SW 1271 (cell line): ENCODE results near the gene IFT20.
A peak's percentile ranks its signal among the peaks of the same experiment; 100 is the strongest.

ENCODE experiments used
- DNase-seq, 2 experiments: peaks; one replicate each; lab custom pipeline; 2025; lab: John Stamatoyannopoulos, UW

The IFT20 gene

DNA sequence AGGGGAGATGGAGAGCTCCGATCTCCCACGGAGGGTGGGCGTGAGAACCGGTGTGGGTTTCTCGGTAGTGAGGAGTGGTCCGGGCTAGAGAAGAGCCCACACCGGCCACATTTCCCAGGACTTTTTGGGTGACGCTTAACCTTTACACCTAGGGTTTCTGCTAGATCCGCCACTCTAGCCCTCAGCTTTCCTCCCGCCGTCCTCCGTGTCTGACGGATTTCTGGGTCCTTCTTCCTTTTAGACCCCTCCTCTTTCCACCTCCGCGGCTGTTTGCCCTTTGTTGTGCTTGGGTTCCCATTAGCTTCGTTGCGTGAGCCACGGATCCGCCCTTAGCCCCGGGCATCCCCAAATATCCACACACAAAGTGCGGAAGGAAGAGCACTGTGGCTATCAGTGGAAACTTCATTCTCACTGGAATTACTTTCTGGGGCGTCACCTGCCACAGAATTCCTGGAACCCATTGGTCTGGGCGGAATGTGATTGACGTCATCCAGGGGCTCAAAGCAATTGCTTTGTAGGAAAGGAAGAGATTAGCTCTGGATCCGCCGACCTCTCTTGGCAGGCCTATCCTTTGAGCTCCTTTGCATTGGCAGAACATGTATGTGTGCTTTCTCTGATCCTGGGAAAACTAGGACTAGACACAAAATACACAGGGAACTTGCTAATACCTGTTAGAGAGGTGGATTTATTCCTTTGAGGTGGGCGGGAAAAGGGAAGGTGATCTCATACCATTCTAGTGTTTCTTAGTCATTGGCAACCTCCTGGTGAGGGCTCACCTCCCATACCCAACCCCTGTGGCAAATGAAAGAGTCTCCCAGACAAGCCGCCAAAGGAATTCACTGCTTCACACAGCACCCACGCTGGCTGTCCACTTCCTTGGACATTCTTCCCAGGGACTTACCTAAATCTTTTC is 943 bp upstream of the IFT20 start:
- peak; percentile 77 to 88 for DNase-seq

DNA sequence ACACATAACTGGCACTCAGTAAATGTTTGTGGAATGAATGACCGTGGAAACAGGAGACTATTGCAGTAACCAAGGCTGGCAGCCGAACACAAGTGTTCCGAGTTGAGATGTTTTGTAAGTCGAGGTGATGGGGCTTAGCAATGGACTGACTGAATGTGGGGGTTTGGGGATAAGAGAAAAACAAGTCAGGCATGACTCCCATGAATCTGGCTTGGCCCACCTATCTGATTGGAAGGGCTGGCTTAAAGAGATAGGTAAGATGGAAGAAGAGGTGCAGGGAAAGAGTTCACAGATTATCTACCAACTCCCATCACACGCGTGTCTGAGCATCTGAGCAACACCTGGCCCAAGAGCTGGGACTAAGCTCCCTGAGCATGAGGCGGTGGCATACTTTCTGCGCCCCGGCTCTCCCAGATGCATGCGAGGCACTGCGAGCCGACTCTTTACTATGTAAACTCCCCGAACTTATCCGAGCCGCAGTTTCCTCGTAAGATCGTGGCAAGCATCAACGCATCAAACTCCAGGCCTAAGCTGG is 539 bp downstream of the IFT20 start:
- DNase-seq: no peak

DNA sequence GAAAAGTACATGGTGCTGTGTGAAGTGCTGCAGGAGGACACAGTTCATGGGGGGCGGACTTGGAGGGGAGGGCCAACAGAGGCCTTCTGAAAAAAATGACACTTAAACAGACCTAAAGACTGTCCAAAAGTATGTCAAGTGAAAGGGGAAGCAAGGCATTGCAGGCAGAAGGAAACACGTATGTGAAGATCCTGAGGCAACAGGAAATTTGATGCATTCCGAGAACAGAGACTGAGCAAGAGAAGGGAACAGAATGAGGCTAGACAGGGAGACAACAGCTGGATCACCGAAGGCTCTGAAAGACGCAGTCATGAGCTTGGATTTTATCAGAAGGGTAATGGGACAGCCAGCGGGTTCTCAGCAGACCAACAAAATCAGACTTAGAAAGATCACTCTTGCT is 1.1 kb downstream of the IFT20 start:
- DNase-seq: no peak

DNA sequence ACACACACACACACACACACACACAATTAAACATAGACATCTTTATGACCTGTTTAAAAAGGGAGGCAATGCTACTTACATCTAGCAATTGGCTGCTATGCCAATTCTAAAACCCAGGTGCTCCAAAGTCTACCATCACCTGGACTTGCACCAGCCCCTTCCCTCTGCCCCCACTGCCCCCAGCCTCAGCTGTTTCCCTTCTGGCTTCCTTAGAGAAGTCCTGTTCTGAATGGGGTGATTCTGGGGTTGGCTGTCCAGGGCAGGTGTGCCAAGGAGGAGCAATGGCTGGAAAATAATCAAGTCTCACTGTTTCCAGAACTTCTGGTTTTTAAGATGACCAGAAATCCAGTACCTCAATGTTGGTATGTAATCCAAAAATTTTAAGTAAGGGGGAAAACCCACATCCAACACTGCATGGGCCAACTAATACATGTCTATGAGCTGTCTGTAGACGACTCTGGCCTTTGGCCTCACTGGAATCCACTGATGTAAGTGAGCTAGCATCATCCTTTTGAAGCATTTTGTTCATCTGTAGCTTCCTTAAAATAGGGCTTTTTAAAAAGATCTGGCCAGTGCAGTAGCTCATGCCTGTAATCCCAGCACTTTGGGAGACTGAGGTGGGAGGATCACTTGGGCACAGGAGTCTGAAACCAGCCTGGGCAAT is 2.1 kb downstream of the IFT20 start:
- DNase-seq: no peak

DNA sequence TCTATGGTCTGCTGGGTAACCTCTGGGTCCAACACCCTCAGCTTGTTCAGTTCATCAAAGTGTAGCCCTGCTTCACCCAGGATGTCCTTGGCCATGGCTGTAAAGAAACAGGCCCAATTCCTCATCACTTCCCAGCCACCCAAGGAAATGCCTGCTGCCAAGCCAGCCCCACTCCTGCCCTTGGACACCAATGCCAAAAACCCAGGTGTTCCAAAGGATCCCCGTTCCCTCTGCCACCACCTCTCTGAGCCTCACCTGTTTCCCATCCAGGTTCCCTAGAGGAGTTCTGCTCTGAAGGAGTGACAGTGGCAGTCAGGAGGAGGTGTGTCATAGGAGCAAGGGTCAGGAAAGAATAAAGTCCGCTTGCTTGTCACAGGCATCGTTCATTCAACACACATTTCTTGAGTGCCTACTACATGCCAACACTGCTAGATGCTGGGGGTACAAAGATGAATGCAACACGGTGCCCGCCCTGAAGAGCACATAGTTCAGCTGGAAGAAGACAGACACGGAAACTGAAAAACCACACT is 3.3 kb downstream of the IFT20 start:
- no peak for DNase-seq

DNA sequence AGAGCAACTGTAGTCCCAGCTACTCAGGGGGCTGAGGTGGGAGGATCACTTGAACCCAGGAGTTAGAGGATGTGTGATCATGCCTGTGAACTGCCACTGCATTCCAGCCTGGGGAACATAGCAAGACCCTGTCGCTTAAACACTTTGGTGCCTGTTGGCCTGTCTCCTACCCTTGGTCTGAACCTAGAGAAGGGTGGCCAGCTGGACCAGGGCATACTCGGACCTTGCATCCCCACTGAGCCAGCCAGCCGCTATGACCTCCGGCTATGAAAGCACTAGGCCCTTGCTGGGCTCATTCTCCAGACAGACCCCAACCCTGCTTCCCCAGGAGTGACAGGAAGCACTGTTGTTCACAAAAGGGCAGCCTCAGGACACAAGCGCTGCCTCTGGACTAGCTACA is 4.6 kb downstream of the IFT20 start:
- no peak for DNase-seq

DNA sequence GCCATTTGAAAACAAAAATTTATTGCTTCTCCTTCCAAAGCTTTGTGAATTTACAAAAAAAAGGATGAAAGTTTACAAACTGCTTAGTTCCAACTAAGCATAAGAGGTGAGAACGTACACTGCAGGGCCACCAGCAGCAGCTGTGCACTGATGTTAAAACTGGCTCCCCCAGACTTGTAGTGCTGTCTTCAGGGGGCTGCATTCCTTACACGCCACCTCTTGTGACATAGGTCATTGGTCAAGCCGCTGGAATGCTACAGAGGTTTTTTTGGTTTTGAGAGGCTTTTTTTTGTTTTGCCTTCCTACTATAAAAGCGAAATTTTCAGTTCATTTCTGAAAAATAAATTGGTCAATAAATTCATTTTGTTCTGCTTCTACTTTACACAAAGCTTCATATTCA is 6.9 kb downstream of the IFT20 start:
- DNase-seq: no peak

DNA sequence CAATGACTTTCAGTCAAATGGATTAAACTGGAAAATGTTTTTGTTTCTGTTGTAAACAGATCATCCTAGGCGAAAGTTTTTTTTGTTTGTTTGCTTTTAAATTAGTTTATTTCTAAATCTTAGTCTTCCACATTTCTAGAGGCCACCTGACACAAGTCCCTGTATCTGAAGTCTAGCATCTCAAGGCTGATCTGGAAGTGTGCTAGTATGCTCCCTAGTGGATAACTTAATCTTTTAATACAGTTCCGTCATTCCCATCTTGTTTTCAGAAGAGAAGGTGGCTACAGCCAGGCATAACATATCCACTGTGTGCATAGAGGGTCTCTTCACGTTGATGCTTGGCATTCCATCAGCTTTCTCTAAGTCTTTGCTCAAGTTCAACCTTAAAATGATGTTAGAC is 7.6 kb downstream of the IFT20 start:
- DNase-seq: peak in 1 of 2 experiments; percentile 23

DNA sequence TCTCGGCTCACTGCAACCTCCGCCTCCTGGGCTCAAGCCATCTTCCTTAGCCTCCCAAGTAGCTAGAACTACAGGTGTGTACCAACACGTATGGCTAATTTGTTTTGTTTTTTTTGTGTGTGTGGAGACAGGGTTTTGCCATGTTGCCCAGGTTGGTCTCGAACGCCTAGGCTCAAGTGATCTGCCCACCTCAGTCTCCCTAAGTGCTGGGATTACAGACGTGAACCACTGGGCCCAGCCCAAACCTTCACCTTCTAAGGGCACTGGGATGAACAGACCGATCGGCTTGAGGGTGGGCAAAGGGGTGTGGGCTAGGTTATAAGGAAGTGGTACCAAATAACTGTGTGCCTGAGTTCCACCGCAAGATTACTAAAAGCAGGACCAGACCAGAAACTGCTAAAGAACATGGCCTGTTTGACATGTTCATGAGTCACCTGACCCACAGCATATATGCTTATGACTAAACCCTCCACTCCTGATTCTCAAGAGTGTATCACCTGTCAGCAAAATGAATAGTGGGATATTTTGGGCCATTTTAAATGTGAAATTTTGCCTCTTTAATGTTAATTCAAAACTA is 8.2 kb downstream of the IFT20 start:
- DNase-seq: no peak

DNA sequence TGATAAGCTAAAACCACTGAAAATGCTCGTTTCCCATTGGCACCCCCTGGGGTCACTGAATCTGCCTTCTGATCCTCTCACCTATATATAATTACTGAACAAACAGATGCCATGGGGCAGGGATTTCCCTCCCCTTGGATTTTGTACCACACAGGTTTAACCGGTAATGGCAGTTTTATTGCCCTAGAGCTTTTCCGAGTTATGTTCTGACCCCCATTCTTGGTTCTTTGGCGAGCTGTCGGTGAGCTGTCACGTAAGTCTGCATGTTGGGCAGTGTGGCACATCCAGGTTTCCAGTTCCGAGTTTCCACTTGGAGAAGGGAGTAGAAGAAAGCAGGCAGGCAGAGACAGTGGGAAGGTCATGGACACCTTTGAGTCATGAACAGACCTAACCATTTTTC is 9.2 kb downstream of the IFT20 start:
- no peak for DNase-seq

DNA sequence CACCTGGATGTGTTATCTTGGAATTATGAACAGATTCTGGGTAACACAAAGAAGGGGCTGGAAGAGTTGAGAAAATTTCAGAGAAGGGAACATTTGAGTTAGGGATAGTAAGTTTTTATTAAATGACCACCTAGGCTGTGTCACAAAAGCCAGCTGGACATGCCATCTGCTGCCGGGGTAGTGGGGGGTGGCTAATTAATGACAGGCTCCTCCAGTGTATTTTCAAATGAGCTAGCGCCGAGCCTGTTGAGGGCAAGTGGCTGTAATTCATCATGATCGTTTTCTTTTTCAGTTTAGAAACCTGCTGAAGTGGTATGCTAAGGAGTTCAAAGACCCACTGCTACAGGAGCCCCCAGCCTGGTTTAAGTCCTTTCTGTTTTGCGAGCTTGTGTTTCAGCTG is 10.1 kb downstream of the IFT20 start:
- DNase-seq: no peak

DNA sequence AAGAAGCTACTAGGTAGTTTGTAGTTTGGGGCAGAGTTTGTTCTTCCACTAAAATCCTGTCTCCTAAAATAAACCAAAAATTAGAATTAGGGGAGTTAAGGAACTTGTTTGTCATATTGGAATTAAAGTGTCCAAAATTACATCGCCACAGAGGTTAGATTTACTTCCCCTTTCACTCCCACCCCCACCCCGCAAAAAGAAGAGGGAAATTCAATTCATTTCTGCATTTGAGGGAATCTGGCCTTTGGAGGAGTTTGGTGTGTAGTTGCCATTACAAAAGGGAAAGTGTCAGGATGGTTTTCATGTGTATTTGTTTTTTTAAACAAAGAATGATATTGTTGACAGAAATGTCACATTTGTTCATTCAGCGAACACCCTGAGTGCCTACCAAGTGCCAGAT is 10.5 kb downstream of the IFT20 start:
- no peak for DNase-seq

DNA sequence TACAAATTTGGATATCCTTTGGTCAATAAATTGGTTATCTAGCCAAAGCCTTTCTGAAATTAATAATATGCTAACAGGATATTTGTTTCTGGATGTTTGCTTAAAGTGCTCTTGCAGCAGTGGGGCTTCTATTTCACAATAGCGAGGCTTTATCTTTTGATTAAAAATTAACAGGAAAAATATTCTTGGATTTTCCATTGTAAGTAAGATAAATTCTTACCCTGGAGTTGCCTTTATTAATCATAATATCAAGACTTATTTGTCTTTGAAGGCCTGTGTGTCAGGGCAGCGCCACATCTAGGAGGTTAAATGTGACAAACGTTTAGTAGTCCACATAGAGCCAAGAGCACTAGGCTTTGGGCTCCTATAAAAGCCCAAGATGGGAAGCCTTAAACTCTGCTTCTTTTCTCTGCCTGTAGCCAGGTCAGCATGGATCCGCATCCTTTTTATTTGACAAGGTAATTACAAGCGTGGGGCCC is 11.0 kb downstream of the IFT20 start:
- DNase-seq: no peak

DNA sequence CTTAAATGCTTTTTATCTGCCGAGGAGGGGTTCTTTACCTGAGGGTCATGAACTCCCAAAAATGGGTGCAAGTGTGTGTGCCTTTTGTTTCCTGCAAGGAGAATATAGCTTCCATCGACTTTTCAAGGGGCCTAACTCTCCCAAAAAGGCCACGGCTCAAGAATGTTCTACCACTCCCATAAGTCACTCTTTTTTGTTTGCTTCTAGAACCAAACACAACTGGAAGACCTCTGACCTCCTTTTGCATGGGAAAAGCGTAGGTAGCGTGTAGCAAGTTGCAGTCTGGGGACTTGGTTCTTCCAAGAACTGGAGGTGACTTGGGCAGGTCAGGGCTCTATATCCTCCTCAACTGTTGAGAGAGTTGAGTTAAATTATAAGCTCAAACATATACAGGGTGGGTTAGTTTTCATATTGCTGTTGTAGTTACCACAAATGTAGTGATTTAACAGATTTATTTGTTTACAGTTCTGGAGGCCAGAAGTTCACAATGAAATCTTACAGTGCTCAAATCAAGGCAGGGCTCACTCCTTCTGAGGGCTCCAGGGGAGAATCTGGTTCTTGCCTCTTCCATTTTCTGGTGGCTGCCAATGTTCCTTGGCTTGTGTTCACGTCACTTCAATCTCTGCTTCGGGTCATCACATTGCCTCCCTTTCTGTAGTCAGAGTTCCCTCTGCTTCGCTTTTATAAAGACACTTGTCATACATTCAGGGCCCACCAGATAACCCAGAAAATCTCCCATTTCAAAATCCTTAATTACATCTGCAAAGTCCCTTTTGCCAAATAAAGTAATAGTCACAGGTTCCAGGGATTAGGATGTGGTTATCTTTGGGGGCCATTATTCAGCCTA is 14.8 kb downstream of the IFT20 start:
- no peak for DNase-seq

DNA sequence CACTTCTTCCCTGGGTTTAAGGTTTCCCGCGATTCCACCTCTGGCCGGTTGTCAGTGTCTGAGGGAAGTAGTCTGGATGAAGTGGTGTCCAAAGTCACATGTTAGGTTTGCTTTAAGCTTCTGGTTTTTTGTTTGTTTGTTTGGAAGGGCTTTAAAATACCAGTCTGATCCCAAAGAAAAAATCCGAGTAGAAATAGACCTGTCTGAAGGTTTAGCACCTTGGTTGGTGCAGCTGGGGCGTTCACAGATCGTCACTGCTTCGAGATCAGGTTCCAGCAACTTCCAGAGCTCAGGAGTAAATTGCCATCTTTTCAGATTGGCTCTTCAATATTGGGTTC is 15.7 kb downstream of the IFT20 start:
- DNase-seq: peak in 1 of 2 experiments; percentile 23

DNA sequence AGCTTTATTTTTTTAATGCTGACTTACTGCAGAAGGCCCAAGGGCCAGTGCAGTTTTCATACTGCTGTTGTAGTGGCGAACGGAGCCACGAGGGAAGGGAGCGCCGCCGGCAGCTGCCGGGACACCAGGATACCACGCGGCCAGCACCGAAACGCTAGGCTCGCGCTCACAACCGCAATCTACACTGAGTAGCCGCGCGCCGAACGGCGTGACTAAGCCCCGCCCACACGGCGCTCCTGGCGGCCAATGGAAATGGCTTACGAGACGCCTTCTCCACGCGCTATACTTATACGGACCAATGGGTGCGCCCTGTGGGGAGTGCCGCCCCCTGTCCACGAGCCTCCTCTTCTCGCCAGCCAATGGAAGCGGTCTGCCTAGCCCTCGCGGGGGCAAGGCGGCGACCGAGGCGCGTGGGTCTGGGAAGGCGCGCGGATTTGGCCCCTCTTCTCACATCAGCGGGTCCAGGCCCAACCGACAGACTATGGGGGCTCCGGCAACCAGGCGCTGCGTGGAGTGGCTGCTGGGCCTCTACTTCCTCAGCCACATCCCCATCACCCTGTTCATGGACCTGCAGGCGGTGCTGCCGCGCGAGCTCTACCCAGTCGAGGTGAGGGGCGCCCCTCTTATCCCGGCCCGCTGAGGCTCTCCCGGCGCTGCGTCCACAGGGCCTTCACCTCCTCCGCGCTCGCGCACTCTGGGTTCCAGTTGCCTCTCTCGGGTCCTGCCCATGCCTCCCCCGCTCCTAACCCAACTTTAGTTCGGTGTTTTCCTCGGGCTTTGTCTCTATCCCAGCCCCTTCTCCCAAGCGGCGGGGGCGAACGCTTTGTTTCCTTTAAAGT is 16.3 kb downstream of the IFT20 start, which contains the start of gene TMEM97:
Gene TMEM97, plus strand, starts transcription at position 442 of the 839 bp plus-strand sequence. Its CDS starts 40 bp downstream, at position 482.
- DNase-seq: peak; percentile 96 to 98

DNA sequence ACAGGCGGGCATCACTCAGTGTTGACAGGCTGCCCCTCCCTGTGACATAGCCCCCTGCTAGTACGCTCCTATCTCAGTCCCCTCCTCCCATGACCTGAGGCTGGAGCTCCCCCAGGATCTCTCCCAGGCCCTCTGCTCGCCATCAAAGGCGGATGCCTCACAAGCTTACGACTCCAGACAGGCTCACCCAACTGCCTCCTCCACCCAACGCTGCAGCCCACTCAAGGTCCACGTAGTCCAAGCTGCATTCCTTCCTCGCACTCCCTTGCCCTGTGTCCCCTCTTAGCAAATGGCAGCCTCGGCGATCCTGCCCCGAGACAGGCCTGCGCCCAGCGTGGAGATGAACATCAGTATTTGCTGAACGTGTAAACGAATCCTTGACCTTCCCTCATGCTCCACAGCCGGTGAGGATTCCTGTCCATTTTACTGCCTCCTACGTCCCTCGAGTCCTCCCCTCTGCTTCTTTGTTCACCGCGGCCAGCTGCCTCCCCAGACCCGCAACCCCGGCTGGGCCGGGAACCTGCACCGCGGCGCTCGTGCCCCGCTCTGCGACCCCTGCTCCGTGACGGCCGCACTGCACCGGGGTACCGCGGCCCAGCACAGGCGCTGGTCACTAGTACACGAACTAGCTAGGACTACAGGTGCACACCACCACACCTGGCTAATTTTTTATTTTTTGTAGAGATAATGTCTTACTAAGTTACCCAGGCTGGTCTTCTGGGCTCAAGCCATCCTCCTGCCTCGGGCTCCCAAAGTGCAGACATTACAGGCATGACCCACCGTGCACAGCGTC is 17.1 kb downstream of the IFT20 start:
- DNase-seq: no peak

DNA sequence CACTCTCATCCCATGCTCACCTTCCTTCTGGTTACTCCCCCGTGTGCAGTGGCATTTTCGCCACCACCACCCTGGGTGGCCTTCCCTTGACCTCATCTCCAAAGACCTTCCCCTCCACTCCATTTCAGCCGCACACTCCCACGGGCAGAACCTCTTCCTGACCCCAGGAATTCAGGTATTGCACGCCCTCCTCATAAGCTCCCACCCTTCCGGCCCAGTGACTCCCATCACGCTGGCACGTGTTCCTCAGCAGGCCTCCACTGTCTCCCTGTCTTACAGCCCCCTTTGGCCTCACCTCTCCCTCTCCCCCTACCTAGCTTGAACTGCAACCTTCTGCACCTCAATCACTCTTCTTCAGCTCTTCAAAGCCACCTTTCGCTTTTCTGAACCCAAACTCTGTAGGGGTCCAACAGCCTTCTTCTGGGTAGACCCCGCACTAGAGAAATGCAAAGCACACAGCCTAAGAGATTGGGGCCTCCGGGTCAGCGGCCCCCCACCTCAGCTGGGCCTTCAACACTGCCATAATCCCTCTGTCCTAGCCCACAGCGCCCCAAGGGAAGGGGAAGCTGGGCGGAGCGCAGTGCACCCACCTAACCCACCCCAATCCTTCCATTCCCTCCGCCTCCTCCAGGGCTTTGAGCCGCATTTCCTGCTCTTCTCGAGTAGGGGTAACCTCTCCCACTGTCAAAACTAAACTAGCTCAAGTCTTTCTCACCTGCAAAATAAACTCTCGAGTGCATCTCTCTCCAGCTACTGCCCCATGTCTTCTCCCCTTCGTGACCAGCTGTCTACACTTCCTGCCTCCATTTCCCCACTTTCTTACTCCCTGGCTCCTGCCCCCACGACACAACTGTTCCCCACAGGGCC is 17.9 kb downstream of the IFT20 start:
- DNase-seq: no peak
